Measurements from ENCODE around the gene PKNOX2.

Gene PKNOX2

DNA sequence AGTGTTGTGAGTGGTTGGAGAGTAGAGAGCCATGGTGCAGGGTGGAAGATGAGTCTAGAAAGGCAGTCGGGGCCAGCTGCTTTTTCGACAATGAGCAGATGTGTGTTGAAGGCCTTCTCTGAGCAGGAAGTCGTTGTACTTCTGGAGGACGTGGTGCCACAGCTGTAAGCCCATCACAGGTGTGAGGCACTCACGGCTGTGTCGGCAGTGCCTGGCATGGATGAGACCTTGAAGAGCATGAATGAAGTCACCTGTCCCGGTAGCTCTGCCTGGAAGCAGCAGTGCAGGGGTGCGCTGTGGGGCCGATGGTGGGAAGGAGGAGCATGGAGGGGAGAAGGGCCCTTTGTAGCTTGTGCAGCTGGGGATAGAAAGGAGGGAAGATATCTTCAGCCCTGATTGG lies 165.2 kb downstream of the PKNOX2 start:
- ChIA-PET POLR2A (no interaction called here), CTCF (interaction anchor here (1.0 to 2.7 kb wide), 3 partner anchors 12 to 19 kb away, joined by 3 to 19 read pairs (median 7); no protein-coding TSS in a partner anchor)
- TF ChIP-seq, protein P1, sequence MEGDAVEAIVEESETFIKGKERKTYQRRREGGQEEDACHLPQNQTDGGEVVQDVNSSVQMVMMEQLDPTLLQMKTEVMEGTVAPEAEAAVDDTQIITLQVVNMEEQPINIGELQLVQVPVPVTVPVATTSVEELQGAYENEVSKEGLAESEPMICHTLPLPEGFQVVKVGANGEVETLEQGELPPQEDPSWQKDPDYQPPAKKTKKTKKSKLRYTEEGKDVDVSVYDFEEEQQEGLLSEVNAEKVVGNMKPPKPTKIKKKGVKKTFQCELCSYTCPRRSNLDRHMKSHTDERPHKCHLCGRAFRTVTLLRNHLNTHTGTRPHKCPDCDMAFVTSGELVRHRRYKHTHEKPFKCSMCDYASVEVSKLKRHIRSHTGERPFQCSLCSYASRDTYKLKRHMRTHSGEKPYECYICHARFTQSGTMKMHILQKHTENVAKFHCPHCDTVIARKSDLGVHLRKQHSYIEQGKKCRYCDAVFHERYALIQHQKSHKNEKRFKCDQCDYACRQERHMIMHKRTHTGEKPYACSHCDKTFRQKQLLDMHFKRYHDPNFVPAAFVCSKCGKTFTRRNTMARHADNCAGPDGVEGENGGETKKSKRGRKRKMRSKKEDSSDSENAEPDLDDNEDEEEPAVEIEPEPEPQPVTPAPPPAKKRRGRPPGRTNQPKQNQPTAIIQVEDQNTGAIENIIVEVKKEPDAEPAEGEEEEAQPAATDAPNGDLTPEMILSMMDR (IDR thresholded peaks at IDR 0.05; ENCODE audit: insufficient read depth, low read length, missing control alignments) = no peak
- H3K4me3 ChIP-seq (ENCODE audit: low read depth, low read length) = no peak overlapping the region
- no peak for DNase-seq (ENCODE audit: low read depth, low spot score)

DNA sequence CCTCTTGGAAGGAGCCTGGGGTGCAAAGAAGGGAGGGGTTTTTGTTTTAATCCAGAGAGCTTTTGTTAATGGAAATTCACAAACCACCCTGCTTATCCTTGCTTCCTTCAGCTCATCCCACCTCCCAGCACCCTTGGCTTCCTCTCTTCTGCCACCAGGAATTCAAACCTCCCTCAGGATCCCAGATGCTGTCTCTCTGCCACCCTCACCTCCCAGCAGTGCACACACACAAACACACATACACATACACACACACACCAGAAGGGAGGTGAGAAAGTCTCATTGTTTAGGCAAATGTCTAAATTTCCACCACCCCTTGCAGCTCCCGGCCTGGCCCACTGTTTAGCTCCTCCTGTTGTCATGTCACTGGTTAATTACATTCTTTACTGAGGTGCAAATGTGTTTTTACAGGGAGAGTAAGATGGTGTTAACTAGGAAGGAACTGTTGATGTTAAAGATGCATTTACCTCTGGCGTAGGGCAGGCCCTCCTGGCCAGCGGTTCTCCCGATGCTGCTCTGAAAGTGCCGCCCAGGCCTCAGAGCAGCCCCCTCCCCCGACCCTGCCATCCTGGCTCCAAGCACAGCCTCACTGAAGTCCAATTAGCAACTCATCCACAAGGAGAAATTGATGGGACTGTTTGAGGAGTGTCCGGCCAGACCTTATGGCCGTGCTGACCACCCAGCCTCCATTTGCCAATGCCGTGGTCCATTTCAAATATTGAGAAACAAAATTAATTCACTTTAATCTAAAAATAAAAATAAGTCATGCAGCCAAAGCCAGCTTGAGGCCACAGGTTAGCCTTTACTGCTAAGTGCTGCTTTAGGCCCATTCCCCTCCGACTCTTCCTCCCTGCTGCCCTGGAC lies 166.1 kb downstream of the PKNOX2 start:
- H3K4me3 ChIP-seq (ENCODE audit: low read depth, low read length) = no peak overlapping the region
- POLR2A ChIA-PET = no interaction called here
- CTCF ChIA-PET = interaction anchor here (1.4 to 2.7 kb wide), 4 partner anchors 12 to 189 kb away, joined by 3 to 19 read pairs (median 6); no protein-coding TSS in a partner anchor
- DNase-seq (ENCODE audit: low read depth, low spot score) = no peak
- TF ChIP-seq, protein P1 (IDR thresholded peaks at IDR 0.05; ENCODE audit: insufficient read depth, low read length, missing control alignments) = no peak

DNA sequence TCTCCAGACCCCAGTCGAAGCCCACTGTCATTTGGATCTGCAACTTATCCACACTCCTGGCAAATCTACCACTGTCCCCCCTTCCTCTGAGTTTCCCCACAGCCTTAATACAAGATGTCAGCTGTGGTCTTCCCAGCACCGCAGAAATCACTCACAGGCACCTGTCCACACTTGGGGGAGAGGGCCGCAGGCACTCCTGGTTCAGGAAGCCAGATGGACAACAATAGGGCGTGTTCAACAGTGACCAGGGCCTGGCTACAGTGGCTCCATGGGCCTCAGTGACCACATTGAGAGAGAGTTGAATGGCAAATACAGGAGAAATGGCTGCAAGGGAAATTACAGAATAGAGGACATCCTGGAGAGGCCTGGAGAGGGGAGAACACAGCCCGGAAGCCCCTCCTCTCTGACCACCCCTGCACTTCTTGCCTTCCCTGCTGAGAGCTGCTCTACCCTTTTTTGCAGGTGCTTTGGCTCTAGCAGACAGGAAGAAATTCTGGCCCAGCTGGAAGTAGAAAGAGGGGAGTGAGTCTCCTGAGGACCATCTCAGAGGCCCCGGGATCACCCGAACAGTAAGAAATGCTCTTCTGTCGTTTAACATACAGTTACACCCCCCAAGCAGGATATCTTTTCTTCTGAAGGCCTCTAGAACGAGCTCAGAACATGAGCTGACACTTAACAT lies 166.9 kb downstream of the PKNOX2 start:
- CTCF ChIA-PET = interaction anchor here (1.4 to 5.3 kb wide), 3 partner anchors 14 to 190 kb away, joined by 3 to 59 read pairs (median 4); no protein-coding TSS in a partner anchor
- POLR2A ChIA-PET = no interaction called here
- TF ChIP-seq, protein P1 (IDR thresholded peaks at IDR 0.05; ENCODE audit: insufficient read depth, low read length, missing control alignments) = no peak
- H3K4me3 ChIP-seq (ENCODE audit: low read depth, low read length) = no peak overlapping the region
- no peak for DNase-seq (ENCODE audit: low read depth, low spot score)

DNA sequence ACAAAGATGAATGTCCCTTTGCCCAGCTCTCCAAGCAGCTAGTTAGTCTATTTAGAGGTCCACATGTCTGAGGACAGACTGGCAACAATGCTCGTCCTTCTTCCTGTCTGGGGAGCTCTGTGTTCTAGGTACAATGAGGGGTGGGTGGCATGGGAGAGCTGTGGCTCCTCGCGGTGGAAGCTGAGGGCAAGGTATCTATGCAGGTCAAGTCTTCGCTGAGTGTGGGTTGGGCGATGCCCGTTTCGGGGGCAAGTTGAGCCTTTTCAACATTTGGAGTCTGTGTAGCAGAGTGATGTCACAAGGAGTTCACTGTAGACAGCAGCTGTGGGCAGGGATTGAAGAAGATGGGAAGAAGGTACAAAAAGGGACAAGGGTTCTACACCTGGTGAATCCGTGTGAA lies 168.3 kb downstream of the PKNOX2 start:
- DNase-seq (ENCODE audit: low read depth, low spot score) = no peak
- TF ChIP-seq, protein P1 (IDR thresholded peaks at IDR 0.05; ENCODE audit: insufficient read depth, low read length, missing control alignments) = no peak
- POLR2A ChIA-PET = interaction anchor here (0.5 kb wide), 1 partner anchor 32 kb away, joined by 3 read pairs; no protein-coding TSS in a partner anchor
- CTCF ChIA-PET = interaction anchor here (5.3 kb wide), 1 partner anchor 13 kb away, joined by 59 read pairs; no protein-coding TSS in a partner anchor
- no peak overlapping the region for H3K4me3 ChIP-seq (ENCODE audit: low read depth, low read length)

DNA sequence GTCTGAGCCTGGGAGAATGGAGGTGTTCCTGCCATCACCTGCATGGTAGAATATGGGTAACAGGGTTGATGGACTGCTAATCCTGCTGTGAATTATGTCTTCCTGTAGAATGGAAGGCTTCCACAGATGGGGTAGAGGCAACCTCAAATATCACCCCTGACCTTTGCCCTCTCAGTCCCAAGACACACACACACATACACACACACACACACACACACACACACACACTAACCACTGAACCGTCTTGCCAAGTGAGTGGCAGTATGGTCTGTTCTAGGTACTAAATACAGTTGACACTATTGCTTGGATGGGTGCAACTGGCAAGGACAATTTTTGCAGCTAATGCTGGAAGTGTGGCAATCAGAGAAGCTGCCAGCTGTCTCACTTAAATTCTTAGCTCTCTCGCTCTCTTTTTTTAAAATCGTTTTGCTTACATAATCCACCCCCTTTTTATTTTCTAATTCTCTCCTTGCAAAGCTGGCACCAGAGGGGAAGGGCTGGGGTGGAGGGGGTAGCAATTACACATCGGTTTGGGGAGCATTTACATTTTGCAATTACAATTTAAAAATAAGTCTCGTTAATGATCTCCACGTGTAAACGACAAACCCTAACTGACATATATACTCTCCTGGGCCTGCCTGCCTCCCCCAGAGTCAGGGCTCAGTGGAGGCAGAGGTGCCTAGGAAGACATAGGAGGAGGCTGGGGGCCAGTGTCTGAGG lies 169.0 kb downstream of the PKNOX2 start:
- no peak overlapping the region for H3K4me3 ChIP-seq (ENCODE audit: low read depth, low read length)
- TF ChIP-seq, protein P1 (IDR thresholded peaks at IDR 0.05; ENCODE audit: insufficient read depth, low read length, missing control alignments) = no peak
- CTCF ChIA-PET = interaction anchor here (5.3 kb wide), 1 partner anchor 12 kb away, joined by 59 read pairs; no protein-coding TSS in a partner anchor
- POLR2A ChIA-PET = no interaction called here
- no peak for DNase-seq (ENCODE audit: low read depth, low spot score)
